Dermis microvascular lymphatic vessel endothelial cell (primary cell): ENCODE measurements around the gene OR52H1. TPM values are rescaled to one million over a fixed set of nuclear protein-coding genes. Genes with fewer than 3 reads are reported as not detected.

ENCODE experiments used
- DNase-seq, 2 donors: peaks; one replicate each; pipeline versions ENCODE4 v3.0.0 to v3.0.0-alpha.2; 2010; ENCODE audit warnings: low read depth in 2 of 2
- total RNA-seq: library from RNA; depleted of rRNA; stranded (reverse); fragments of >200 nt; gene quantifications from 2 replicates; pipeline ENCODE4 v1.2.1, GENCODE V29; 2014

OR52H1 gene
- total RNA-seq, 1 donor from 2014 or later, result 0.13 TPM

GRCh38 chr11:5534046-5534445 is 14.3 kb downstream of the OR52H1 start:
- DNase-seq, result no peak

GRCh38 chr11:5531053-5531831 is 17.1 kb downstream of the OR52H1 start:
- DNase-seq, result no peak

GRCh38 chr11:5528495-5528894 is 19.8 kb downstream of the OR52H1 start:
- no peak for DNase-seq

GRCh38 chr11:5527716-5528115 is 20.6 kb downstream of the OR52H1 start:
- DNase-seq, result no peak

- DNase-seq, result no peak
These were observed 23.6 kb downstream of the OR52H1 start for GRCh38 chr11:5524756-5525155.

GRCh38 chr11:5522308-5522707 is 26.0 kb downstream of the OR52H1 start:
- peak in 1 of 2 donors; percentile 3 for DNase-seq

- DNase-seq, result no peak
These were observed 26.8 kb downstream of the OR52H1 start for GRCh38 chr11:5521540-5521939.

- DNase-seq, result no peak
These were observed 31.7 kb downstream of the OR52H1 start, which contains the start of gene UBQLNL for GRCh38 chr11:5516599-5516998. Gene UBQLNL, minus strand, starts transcription at chr11:5516699. Its CDS starts 258 bp downstream, at chr11:5516441.

GRCh38 chr11:5514841-5515240 is 33.5 kb downstream of the OR52H1 start:
- no peak for DNase-seq

GRCh38 chr11:5509803-5510202 is 38.5 kb downstream of the OR52H1 start, which contains the start of gene UBQLN3:
Gene UBQLN3, minus strand, starts transcription at chr11:5509957. Its CDS starts 399 bp downstream, at chr11:5509558.
- DNase-seq, result no peak

- DNase-seq, result no peak
These were observed 39.7 kb downstream of the OR52H1 start for GRCh38 chr11:5508605-5509004.

- DNase-seq, result no peak
These were observed 40.4 kb downstream of the OR52H1 start for GRCh38 chr11:5507933-5508305.

GRCh38 chr11:5507177-5507932 is 41.0 kb downstream of the OR52H1 start:
- no peak for DNase-seq

- no peak for DNase-seq
These were observed 42.8 kb downstream of the OR52H1 start for GRCh38 chr11:5505363-5506048.

- DNase-seq, result no peak
These were observed 43.9 kb downstream of the OR52H1 start for GRCh38 chr11:5504403-5504921.

GRCh38 chr11:5500393-5500801 is 47.9 kb downstream of the OR52H1 start:
- no peak for DNase-seq

GRCh38 chr11:5499671-5500070 is 48.7 kb downstream of the OR52H1 start:
- no peak for DNase-seq

Other genes starting within 250 kb of the OR52H1 start
- gene OR51B4, start 246.6 kb downstream of the OR52H1 start, total RNA-seq, result not detected in 2 replicates
- gene OR51B2, start 224.2 kb downstream of the OR52H1 start, total RNA-seq, result not detected in 2 replicates
- gene OR51B5, start 205.0 kb downstream of the OR52H1 start, total RNA-seq, result not detected in 2 replicates
- not detected in 2 replicates for gene OR51B6, start 197.0 kb downstream of the OR52H1 start, total RNA-seq
- not detected in 2 replicates for gene OR51M1, start 164.7 kb downstream of the OR52H1 start, total RNA-seq
- not detected in 2 replicates for gene OR51Q1, start 126.4 kb downstream of the OR52H1 start, total RNA-seq
- 0.13 TPM in 1 of 2 replicates, not detected in the other for gene OR51I1, start 107.0 kb downstream of the OR52H1 start, total RNA-seq
- not detected in 2 replicates for gene OR51I2, start 99.2 kb downstream of the OR52H1 start, total RNA-seq
- gene OR52D1, start 59.9 kb downstream of the OR52H1 start, total RNA-seq, result not detected in 2 replicates
- gene UBQLN3, start 38.6 kb downstream of the OR52H1 start, total RNA-seq, result not detected in 2 replicates
- not detected in 2 replicates for gene UBQLNL, start 31.8 kb downstream of the OR52H1 start, total RNA-seq
- not detected in 2 replicates for gene OR52B6, start 32.3 kb upstream of the OR52H1 start, total RNA-seq
- gene TRIM6, start 48.1 kb upstream of the OR52H1 start, total RNA-seq, result 0.38 and 3.9 TPM in 2 replicates
- 8.0 and 8.1 TPM in 2 replicates for gene TRIM34, start 76.5 kb upstream of the OR52H1 start, total RNA-seq
- 44.7 and 59.7 TPM in 2 replicates for gene TRIM5, start 136.5 kb upstream of the OR52H1 start, total RNA-seq
- 60.6 and 85.6 TPM in 2 replicates for gene TRIM22, start 141.2 kb upstream of the OR52H1 start, total RNA-seq
- not detected in 2 replicates for gene OR56B1, start 187.9 kb upstream of the OR52H1 start, total RNA-seq
- not detected in 2 replicates for gene OR52N4, start 205.7 kb upstream of the OR52H1 start, total RNA-seq
- not detected in 2 replicates for gene OR52N5, start 234.8 kb upstream of the OR52H1 start, total RNA-seq
- gene OR52N1, start 242.7 kb upstream of the OR52H1 start, total RNA-seq, result not detected in 2 replicates